PC-9 (cell line): ENCODE measurements around the gene TAOK2. TPM values are rescaled to one million over a fixed set of nuclear protein-coding genes. Genes with fewer than 3 reads are reported as not detected.
A peak's percentile ranks its signal among the peaks of the same experiment; 100 is the strongest.

Source experiments
- BruUV-seq: library from RNA; stranded (reverse); fragments of 400-500 nt; replicated peaks from 2 replicates; lab custom pipeline; 2021; lab: Mats Ljungman, UMichigan
- CTCF ChIA-PET: fragments of 300-600 bp; sonication (Branson Sonifier 250); formaldehyde crosslinking; loops from one replicate; lab custom pipeline; 2022; ENCODE audit warnings: antibody characterized with exemption; lab: Charles Lee
- POLR2A ChIA-PET: fragments of 300-600 bp; sonication (Branson Sonifier 250); formaldehyde crosslinking; loops from one replicate; lab custom pipeline; 2022; ENCODE audit warnings: antibody characterized with exemption; ENCODE audit not compliant: unreplicated experiment; lab: Charles Lee
- DNase-seq, 2 experiments: peaks; one replicate each; pipeline versions ENCODE4 v3.0.0 to v3.0.0-alpha.2; 2015 to 2022; ENCODE audit warnings: mixed read lengths in 1 of 2
- H2AFZ ChIP-seq: fragments of 200-600 bp; sonication (generic); 2 replicates; pipeline ENCODE4 v1.8.1; 2017; ENCODE audit warnings: antibody characterized with exemption
- H3F3A ChIP-seq: fragments of 200-600 bp; sonication (generic); 2 replicates; pipeline ENCODE4 v1.8.1; 2017; ENCODE audit warnings: antibody characterized with exemption, mild to moderate bottlenecking, low read depth; ENCODE audit not compliant: insufficient read depth
- H3K27ac ChIP-seq: fragments of 200-600 bp; sonication (generic); 2 replicates; pipeline ENCODE4 v1.6.1; 2016; ENCODE audit warnings: mixed run types
- H3K27me3 ChIP-seq: fragments of 200-600 bp; sonication (generic); 2 replicates; pipeline ENCODE4 v1.6.1; 2016; ENCODE audit warnings: low read depth, mixed run types; ENCODE audit not compliant: insufficient read depth
- H3K36me3 ChIP-seq: fragments of 200-600 bp; sonication (generic); 2 replicates; pipeline ENCODE4 v1.6.1; 2016; ENCODE audit warnings: low read depth, mixed run types
- H3K4me1 ChIP-seq: fragments of 200-600 bp; sonication (generic); replicated peaks from 2 replicates; pipeline ENCODE4 v1.6.1; 2016; ENCODE audit warnings: mixed run types; ENCODE audit not compliant: insufficient read depth
- H3K4me2 ChIP-seq: fragments of 200-600 bp; sonication (generic); 2 replicates; pipeline ENCODE4 v1.6.1; 2017; ENCODE audit warnings: mixed run types
- H3K4me3 ChIP-seq: fragments of 200-600 bp; sonication (generic); 2 replicates; pipeline ENCODE4 v1.6.1; 2016; ENCODE audit warnings: mixed run types
- H3K79me2 ChIP-seq: fragments of 200-600 bp; sonication (generic); 2 replicates; pipeline ENCODE4 v1.6.1; 2017; ENCODE audit warnings: low read depth, mixed run types
- H3K9me2 ChIP-seq: fragments of 200-600 bp; sonication (generic); 2 replicates; pipeline ENCODE4 v1.8.1; 2017; ENCODE audit warnings: mild to moderate bottlenecking; ENCODE audit not compliant: insufficient read depth
- H3K9me3 ChIP-seq: fragments of 200-600 bp; sonication (generic); 2 replicates; pipeline ENCODE4 v1.8.1; 2016; ENCODE audit warnings: low read depth; ENCODE audit not compliant: insufficient read depth
- H4K20me1 ChIP-seq: fragments of 200-600 bp; sonication (generic); 2 replicates; pipeline ENCODE4 v1.8.1; 2017; ENCODE audit not compliant: insufficient read depth
- CTCF ChIP-seq: fragments of 200-600 bp; sonication (generic); conservative IDR thresholded peaks from 2 replicates; pipeline ENCODE4 v1.6.1; 2017; ENCODE audit warnings: mixed run types, antibody characterized with exemption, mild to moderate bottlenecking, moderate library complexity
- EZH2 ChIP-seq: fragments of 200-600 bp; sonication (generic); IDR thresholded peaks from 2 replicates; pipeline ENCODE4 v1.8.0; 2017; ENCODE audit warnings: antibody characterized with exemption, low read depth
- intact Hi-C: fragments of 100-400 bp; cut with micrococcal nuclease; formaldehyde crosslinking; loops from one replicate; pipeline ENCODE4 v1.10.0; 2022; ENCODE audit not compliant: unreplicated experiment
- total RNA-seq: library from RNA; stranded (reverse); gene quantifications from 2 replicates; pipeline ENCODE4 v1.2.3, GENCODE V29; 2021

Gene TAOK2
- total RNA-seq, 1 experiment from 2014 or later: 82.9 TPM

GRCh38 chr16:29991571-29991904 is 17.9 kb downstream of the TAOK2 start:
- Histone ChIP-seq H3F3A (peaks cover 38% of the 10 kb centered on the region), H3K9me3 (no peaks in the 10 kb centered on the region), H3K36me3 (no peaks in the 10 kb centered on the region; the same call in 1 of the 2 replicates), H3K4me3 (no peak overlapping the region), H3K27ac (no peak overlapping the region), H3K4me1 (peaks cover 18% of the 10 kb centered on the region), H3K27me3 (no peaks in the 10 kb centered on the region), H3K79me2 (peaks cover 4% of the 10 kb centered on the region), H2AFZ (no peak overlapping the region), H3K4me2 (no peak overlapping the region), H4K20me1 (no peaks in the 10 kb centered on the region), H3K9me2 (no peaks in the 10 kb centered on the region)
- CTCF ChIA-PET: interaction anchor here (0.6 kb wide), 2 partner anchors 147 to 258 kb away, joined by 3 to 5 read pairs; no protein-coding TSS in a partner anchor
- no TSS peak for BruUV-seq
- TF ChIP-seq EZH2 (no peak), CTCF (no peak)
- no peak for DNase-seq
- intact Hi-C loops: no loop called here
- POLR2A ChIA-PET: no interaction called here

GRCh38 chr16:29992344-29992967 is 18.8 kb downstream of the TAOK2 start:
- H3K4me3 ChIP-seq: no peak overlapping the region
- no peaks in the 10 kb centered on the region for H3K27me3 ChIP-seq
- H3K36me3 ChIP-seq: no peaks in the 10 kb centered on the region
- H3K79me2 ChIP-seq: peaks cover 11% of the 10 kb centered on the region
- intact Hi-C loops: no loop called here
- peaks cover 44% of the 10 kb centered on the region for H3F3A ChIP-seq
- H3K9me2 ChIP-seq: no peaks in the 10 kb centered on the region
- H3K27ac ChIP-seq: no peak overlapping the region
- no TSS peak for BruUV-seq
- H4K20me1 ChIP-seq: no peaks in the 10 kb centered on the region
- no peaks in the 10 kb centered on the region for H3K9me3 ChIP-seq
- peaks cover 25% of the 10 kb centered on the region for H3K4me1 ChIP-seq
- no peak overlapping the region for H3K4me2 ChIP-seq
- TF ChIP-seq EZH2: no peak
- no peak for TF ChIP-seq CTCF
- CTCF ChIA-PET: no interaction called here
- POLR2A ChIA-PET: no interaction called here
- H2AFZ ChIP-seq: no peak overlapping the region
- DNase-seq: peak in 1 of 2 experiments; percentile 23

GRCh38 chr16:29993191-29993902 is 19.7 kb downstream of the TAOK2 start:
- Histone ChIP-seq H3K79me2 (peaks cover 11% of the 10 kb centered on the region), H3K27me3 (no peaks in the 10 kb centered on the region), H3K4me1 (peaks cover 25% of the 10 kb centered on the region), H3K4me2 (peak overlapping the region; percentile 78; the same call in 1 of the 2 replicates), H3K9me2 (no peaks in the 10 kb centered on the region), H3K4me3 (no peak overlapping the region), H2AFZ (no peak overlapping the region), H3K36me3 (no peaks in the 10 kb centered on the region), H3F3A (peaks cover 44% of the 10 kb centered on the region), H3K27ac (no peak overlapping the region), H3K9me3 (no peaks in the 10 kb centered on the region), H4K20me1 (no peaks in the 10 kb centered on the region)
- intact Hi-C loops: no loop called here
- CTCF ChIA-PET: interaction anchor here (0.6 to 0.7 kb wide), 2 partner anchors 18 to 273 kb away, joined by 3 to 6 read pairs; no protein-coding TSS in a partner anchor
- TF ChIP-seq CTCF (no peak), EZH2 (no peak)
- BruUV-seq: no TSS peak
- peak in 1 of 2 experiments; percentile 21 for DNase-seq
- POLR2A ChIA-PET: no interaction called here
